Transverse colon (tissue), 4 donors: Measurements from ENCODE around the gene SULT1C3.

Source experiments
- EP300 ChIP-seq: sonication (generic); formaldehyde crosslinking; IDR thresholded peaks from one replicate; pipeline ENCODE4 v1.6.1; 2017; ENCODE audit warnings: antibody characterized with exemption, low read depth
- POLR2A ChIP-seq: fragments of 450-650 bp; IDR thresholded peaks from one replicate; pipeline ENCODE4 v1.6.1; 2016; ENCODE audit warnings: antibody characterized with exemption, mild to moderate bottlenecking, moderate library complexity
- POLR2AphosphoS5 ChIP-seq, 3 donors: sonication (generic); formaldehyde crosslinking; IDR thresholded peaks; one replicate each; pipeline ENCODE4 v1.6.1; 2016; ENCODE audit warnings: antibody characterized with exemption in 3 of 3
- TF ChIP-seq, protein P1 (sequence below), 5 experiments: fragments of 200-600 bp in 3 of 5; fragments of 450-650 bp in 2 of 5; sonication (generic) in 3 of 5; IDR thresholded peaks; 1 replicate in 2 of 5; 2 replicates in 3 of 5; pipeline ENCODE4 v1.5.1; 2016 to 2017; ENCODE audit warnings: antibody characterized with exemption in 5 of 5, inconsistent platforms in 3 of 5, mild to moderate bottlenecking in 2 of 5, moderate library complexity in 1 of 5

DNA sequence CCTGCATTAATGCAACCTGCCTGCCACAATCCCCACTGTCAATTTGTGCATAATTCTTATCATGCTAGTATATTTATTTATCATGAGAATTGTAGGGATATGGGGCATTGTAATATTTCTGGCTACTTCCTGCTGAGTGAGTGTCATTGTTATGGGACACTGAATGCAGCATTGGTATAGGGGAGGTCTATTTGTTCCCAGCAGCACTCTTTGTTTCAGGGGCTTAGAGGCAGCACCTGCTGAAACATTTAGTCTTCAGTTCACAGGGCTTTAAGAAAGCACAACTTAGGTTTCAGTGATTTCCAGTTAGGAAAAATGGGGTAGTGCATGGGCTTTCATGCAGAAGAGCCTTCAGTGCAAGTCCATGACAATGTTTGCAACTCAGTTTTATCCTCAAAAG, 23.6 kb downstream of the SULT1C3 start:
- TF ChIP-seq, protein P1, sequence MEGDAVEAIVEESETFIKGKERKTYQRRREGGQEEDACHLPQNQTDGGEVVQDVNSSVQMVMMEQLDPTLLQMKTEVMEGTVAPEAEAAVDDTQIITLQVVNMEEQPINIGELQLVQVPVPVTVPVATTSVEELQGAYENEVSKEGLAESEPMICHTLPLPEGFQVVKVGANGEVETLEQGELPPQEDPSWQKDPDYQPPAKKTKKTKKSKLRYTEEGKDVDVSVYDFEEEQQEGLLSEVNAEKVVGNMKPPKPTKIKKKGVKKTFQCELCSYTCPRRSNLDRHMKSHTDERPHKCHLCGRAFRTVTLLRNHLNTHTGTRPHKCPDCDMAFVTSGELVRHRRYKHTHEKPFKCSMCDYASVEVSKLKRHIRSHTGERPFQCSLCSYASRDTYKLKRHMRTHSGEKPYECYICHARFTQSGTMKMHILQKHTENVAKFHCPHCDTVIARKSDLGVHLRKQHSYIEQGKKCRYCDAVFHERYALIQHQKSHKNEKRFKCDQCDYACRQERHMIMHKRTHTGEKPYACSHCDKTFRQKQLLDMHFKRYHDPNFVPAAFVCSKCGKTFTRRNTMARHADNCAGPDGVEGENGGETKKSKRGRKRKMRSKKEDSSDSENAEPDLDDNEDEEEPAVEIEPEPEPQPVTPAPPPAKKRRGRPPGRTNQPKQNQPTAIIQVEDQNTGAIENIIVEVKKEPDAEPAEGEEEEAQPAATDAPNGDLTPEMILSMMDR (IDR thresholded peaks at IDR 0.05) = no peak
- TF ChIP-seq POLR2A (no peak), POLR2AphosphoS5 (IDR thresholded peaks at IDR 0.05) (no peak), EP300 (no peak)
